ENCODE results near the gene MAZ. TPM values are rescaled to one million over a fixed set of nuclear protein-coding genes. Genes with fewer than 3 reads are reported as not detected.
"Not testable (repeated sequence)": the region's sequence is repeated elsewhere in the genome, so short reads cannot be mapped to it uniquely, and the experiment has no call there.

MAZ gene
- total RNA-seq, 8 experiments from 2014 or later = 80.2 to 354 (median 177) TPM

- WGBS, 10 experiments = 26 to 100% (median 78%) methylated on average over 1 to 7 of the region's 7 CpGs; no CpG with 5 or more reads in 1 of the 10 experiments
- H3K4me3 ChIP-seq = no peak overlapping the region
- ATAC-seq (replicated peaks in 6 of 8) = no peak
- H3K4me1 ChIP-seq (replicated peaks in 1 of 2) = no peaks in the 10 kb centered on the region
- in situ Hi-C loops (cut with MboI; ENCODE audit: low pct_unique_long_range_greater_than_20kb in 2 of 9, low sequenced_read_pairs in 9 of 9, unreplicated experiment in 9 of 9) = no loop called here
- H3K27ac ChIP-seq = no peak overlapping the region
These were observed 35.9 kb upstream of the MAZ start for GRCh38 chr16:29770250-29770929.

GRCh38 chr16:29772330-29772729 is 34.0 kb upstream of the MAZ start:
- WGBS, 10 experiments = 20 to 100% (median 70%) methylated on average over 1 to 2 of the region's 7 CpGs; no CpG with 5 or more reads in 2 of the 10 experiments
- peak in 7 of 8 experiments; percentile 11 to 79 (median 76) for ATAC-seq (replicated peaks in 6 of 8)
- in situ Hi-C loops (cut with MboI; ENCODE audit: low pct_unique_long_range_greater_than_20kb in 2 of 9, low sequenced_read_pairs in 9 of 9, unreplicated experiment in 9 of 9); H3K4me1 ChIP-seq (replicated peaks in 1 of 2); H3K4me3 ChIP-seq; H3K27ac ChIP-seq: not testable (repeated sequence)

- Histone ChIP-seq H3K4me3 (no peak overlapping the region), H3K4me1 (replicated peaks in 1 of 2) (peaks cover 2 to 3% of the 10 kb centered on the region in 2 donors), H3K27ac (no peak overlapping the region)
- 28 to 100% (median 60%) methylated on average over 1 to 5 of the region's 5 CpGs; no CpG with 5 or more reads in 5 of the 10 experiments for WGBS, 10 experiments
- in situ Hi-C loops (cut with MboI; ENCODE audit: low pct_unique_long_range_greater_than_20kb in 2 of 9, low sequenced_read_pairs in 9 of 9, unreplicated experiment in 9 of 9) = no loop called here
- no peak for ATAC-seq (replicated peaks in 6 of 8)
These were observed 31.6 kb upstream of the MAZ start for GRCh38 chr16:29774730-29775129.

GRCh38 chr16:29775742-29776408 is 30.5 kb upstream of the MAZ start:
- Histone ChIP-seq H3K4me1 (replicated peaks in 1 of 2) (peaks cover 2 to 3% of the 10 kb centered on the region in 2 donors), H3K4me3 (no peak overlapping the region), H3K27ac (peak overlapping the region; percentile 12 to 15)
- in situ Hi-C loops (cut with MboI; ENCODE audit: low pct_unique_long_range_greater_than_20kb in 2 of 9, low sequenced_read_pairs in 9 of 9, unreplicated experiment in 9 of 9) = no loop called here
- ATAC-seq (replicated peaks in 6 of 8) = peak; percentile 43 to 98 (median 78)
- 13 to 80% (median 50%) methylated on average over 1 to 2 of the region's 4 CpGs; no CpG with 5 or more reads in 1 of the 10 experiments for WGBS, 10 experiments

GRCh38 chr16:29777576-29778350 is 28.6 kb upstream of the MAZ start, which contains the start of gene ZG16:
TSS of gene ZG16 (plus strand) at chr16:29778256. CDS start at chr16:29779267, 1,011 bp downstream.
- ATAC-seq (replicated peaks in 6 of 8) = no peak
- WGBS, 10 experiments = 34 to 97% (median 75%) methylated on average over 2 to 7 of the region's 10 CpGs; no CpG with 5 or more reads in 4 of the 10 experiments
- peaks cover 2 to 3% of the 10 kb centered on the region in 2 donors for H3K4me1 ChIP-seq (replicated peaks in 1 of 2)
- in situ Hi-C loops (cut with MboI; ENCODE audit: low pct_unique_long_range_greater_than_20kb in 2 of 9, low sequenced_read_pairs in 9 of 9, unreplicated experiment in 9 of 9) = no loop called here
- H3K4me3 ChIP-seq = no peak within 1 kb of the TSS
- H3K27ac ChIP-seq = no peak within 1 kb of the TSS

GRCh38 chr16:29779474-29779873 is 26.9 kb upstream of the MAZ start:
- WGBS, 10 experiments = 0 to 100% (median 60%) methylated on average over 1 to 5 of the region's 10 CpGs; no CpG with 5 or more reads in 5 of the 10 experiments
- in situ Hi-C loops (cut with MboI; ENCODE audit: low pct_unique_long_range_greater_than_20kb in 2 of 9, low sequenced_read_pairs in 9 of 9, unreplicated experiment in 9 of 9) = no loop called here
- peak in 1 of 8 experiments; percentile 55 for ATAC-seq (replicated peaks in 6 of 8)
- Histone ChIP-seq H3K4me3 (no peak overlapping the region), H3K4me1 (replicated peaks in 1 of 2) (peaks cover 2 to 3% of the 10 kb centered on the region in 2 donors), H3K27ac (no peak overlapping the region)

GRCh38 chr16:29783094-29783953 is 23.0 kb upstream of the MAZ start:
- H3K4me1 ChIP-seq (replicated peaks in 1 of 2); H3K27ac ChIP-seq; ATAC-seq (replicated peaks in 6 of 8); H3K4me3 ChIP-seq; in situ Hi-C loops (cut with MboI; ENCODE audit: low pct_unique_long_range_greater_than_20kb in 2 of 9, low sequenced_read_pairs in 9 of 9, unreplicated experiment in 9 of 9): not testable (repeated sequence)
- WGBS, 10 experiments = 49 to 96% (median 84%) methylated on average over 5 to 13 of the region's 13 CpGs

GRCh38 chr16:29784157-29784556 is 22.2 kb upstream of the MAZ start:
- no peak for ATAC-seq (replicated peaks in 6 of 8)
- in situ Hi-C loops (cut with MboI; ENCODE audit: low pct_unique_long_range_greater_than_20kb in 2 of 9, low sequenced_read_pairs in 9 of 9, unreplicated experiment in 9 of 9) = no loop called here
- no peaks in the 10 kb centered on the region for H3K4me1 ChIP-seq (replicated peaks in 1 of 2)
- no peak overlapping the region for H3K27ac ChIP-seq
- no peak overlapping the region for H3K4me3 ChIP-seq
- WGBS, 10 experiments = 78 to 100% (median 88%) methylated on average over 1 to 2 of the region's 2 CpGs; no CpG with 5 or more reads in 1 of the 10 experiments

GRCh38 chr16:29784901-29785500 is 21.3 kb upstream of the MAZ start:
- peaks cover 6% of the 10 kb centered on the region in 2 donors for H3K4me1 ChIP-seq (replicated peaks in 1 of 2)
- no peak overlapping the region for H3K27ac ChIP-seq
- H3K4me3 ChIP-seq = no peak overlapping the region
- in situ Hi-C loops (cut with MboI; ENCODE audit: low pct_unique_long_range_greater_than_20kb in 2 of 9, low sequenced_read_pairs in 9 of 9, unreplicated experiment in 9 of 9) = no loop called here
- ATAC-seq (replicated peaks in 6 of 8) = peak; percentile 33 to 99 (median 55)
- WGBS, 10 experiments = 4 to 47% (median 33%) methylated on average over 3 to 20 of the region's 38 CpGs; no CpG with 5 or more reads in 5 of the 10 experiments

- H3K27ac ChIP-seq; ATAC-seq (replicated peaks in 6 of 8); H3K4me3 ChIP-seq; in situ Hi-C loops (cut with MboI; ENCODE audit: low pct_unique_long_range_greater_than_20kb in 2 of 9, low sequenced_read_pairs in 9 of 9, unreplicated experiment in 9 of 9): not testable (repeated sequence)
- peaks cover 6 to 10% of the 10 kb centered on the region in 2 donors for H3K4me1 ChIP-seq (replicated peaks in 1 of 2)
- 67 to 100% (median 80%) methylated on average over 1 to 2 of the region's 4 CpGs; no CpG with 5 or more reads in 7 of the 10 experiments for WGBS, 10 experiments
These were observed 19.2 kb upstream of the MAZ start for GRCh38 chr16:29787155-29787554.

GRCh38 chr16:29789775-29790182 is 16.6 kb upstream of the MAZ start:
- no peak for ATAC-seq (replicated peaks in 6 of 8)
- 10 to 100% (median 71%) methylated on average over 2 to 18 of the region's 20 CpGs; no CpG with 5 or more reads in 3 of the 10 experiments for WGBS, 10 experiments
- Histone ChIP-seq H3K27ac (peak overlapping the region; percentile 75 to 89), H3K4me3 (peak overlapping the region; percentile 33 to 86 (median 39)), H3K4me1 (replicated peaks in 1 of 2) (peaks cover 6 to 10% of the 10 kb centered on the region in 2 donors)
- in situ Hi-C loops (cut with MboI; ENCODE audit: low pct_unique_long_range_greater_than_20kb in 2 of 9, low sequenced_read_pairs in 9 of 9, unreplicated experiment in 9 of 9) = no loop called here
